ENCODE measurements around the gene ZBTB11.
"Not testable (repeated sequence)": the region's sequence is repeated elsewhere in the genome, so short reads cannot be mapped to it uniquely, and the experiment has no call there.

Gene ZBTB11
- 279 reads per million, percentile 95 among the genes with 10 or more reads in this experiment for total RNA-seq

DNA sequence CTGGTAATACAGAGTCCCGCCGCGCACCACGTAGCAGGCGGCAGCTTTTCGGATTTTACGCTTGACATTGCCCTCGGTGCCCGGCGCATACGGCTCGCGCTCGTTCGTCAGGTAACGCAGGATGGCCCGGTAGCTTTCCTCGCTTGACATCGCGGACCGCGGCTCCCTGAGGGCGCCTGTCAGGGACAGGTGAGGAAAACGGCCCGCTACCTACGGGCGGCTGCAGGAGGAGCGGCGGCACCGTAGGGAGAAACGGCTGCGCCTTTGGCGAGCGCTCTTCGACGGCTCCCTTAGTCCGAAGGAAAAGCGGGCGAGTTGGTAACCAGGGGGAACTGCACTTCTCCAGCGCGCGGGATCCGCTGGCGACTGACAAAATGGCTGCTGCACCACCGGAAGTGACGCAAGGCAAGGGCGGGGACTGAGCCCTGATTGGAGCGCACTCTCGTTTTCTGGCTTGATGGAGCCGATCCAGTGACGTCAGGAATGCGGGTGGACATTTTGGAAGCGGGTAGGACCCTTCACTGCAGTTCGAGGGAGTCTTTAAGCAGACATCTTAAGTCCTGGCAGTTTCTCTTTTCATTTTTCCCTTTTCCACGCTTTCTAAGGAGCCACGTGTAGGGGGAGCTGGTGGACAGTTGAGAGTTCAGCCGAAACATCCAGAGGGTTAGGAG, at the start of gene ZBTB11:
ZBTB11 (minus strand) TSS at position 368 of the 671 bp plus-strand sequence; CDS start at position 150, 218 bp downstream.
- peak; percentile 100 for DNase-seq

DNA sequence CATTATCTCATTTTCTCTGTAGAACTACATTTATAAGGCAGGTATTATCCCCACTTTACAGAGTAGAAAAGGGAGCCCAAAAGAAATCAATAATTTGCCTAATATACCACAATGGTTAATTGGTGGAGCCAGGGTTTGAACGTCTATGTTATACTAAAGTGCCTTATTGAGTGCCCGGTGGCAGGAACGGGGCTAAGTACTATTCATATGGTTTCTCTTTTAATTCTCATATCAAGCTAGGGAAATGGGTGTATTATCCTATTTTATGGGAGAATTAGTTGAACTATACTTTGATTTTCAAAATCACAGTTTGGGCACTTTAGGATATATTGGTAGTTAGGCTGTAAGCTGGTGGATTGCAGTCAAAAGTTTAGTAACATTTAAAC, 49.0 kb upstream of the ZBTB11 start:
- no peak for DNase-seq

DNA sequence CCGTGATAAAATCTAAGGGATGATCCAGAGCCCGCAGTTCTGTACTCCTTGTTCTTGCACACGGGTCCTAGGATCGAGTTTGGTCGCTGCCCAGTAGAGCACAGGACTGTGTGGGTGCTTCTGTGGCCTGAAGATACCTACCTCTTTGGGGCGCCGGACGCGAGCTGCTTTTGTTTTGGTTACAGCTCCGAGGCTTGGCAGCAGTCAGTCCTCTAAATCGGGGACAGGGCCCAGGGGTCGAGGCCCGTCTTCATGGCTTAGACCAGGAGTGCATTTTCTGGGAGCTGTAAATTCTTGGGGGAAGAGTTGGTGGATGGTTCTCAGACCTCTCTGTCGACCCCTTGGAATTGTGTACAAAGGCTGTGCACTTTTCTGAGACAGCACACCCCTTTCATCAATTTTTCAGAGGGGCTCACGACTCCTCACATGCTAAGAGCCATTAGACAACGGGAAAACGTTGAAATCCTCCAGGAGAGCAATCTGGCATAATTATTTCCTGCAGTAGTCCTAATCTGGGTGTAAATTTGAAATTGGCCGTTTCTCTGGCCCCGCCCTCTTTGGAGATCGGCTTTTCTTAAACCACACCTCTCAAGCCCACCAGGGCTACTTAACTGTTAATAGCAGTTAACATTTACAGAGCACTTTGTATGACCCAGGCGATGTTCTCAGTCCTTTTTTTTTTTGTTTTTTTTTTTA, 48.4 kb upstream of the ZBTB11 start:
- peak; percentile 16 for DNase-seq

DNA sequence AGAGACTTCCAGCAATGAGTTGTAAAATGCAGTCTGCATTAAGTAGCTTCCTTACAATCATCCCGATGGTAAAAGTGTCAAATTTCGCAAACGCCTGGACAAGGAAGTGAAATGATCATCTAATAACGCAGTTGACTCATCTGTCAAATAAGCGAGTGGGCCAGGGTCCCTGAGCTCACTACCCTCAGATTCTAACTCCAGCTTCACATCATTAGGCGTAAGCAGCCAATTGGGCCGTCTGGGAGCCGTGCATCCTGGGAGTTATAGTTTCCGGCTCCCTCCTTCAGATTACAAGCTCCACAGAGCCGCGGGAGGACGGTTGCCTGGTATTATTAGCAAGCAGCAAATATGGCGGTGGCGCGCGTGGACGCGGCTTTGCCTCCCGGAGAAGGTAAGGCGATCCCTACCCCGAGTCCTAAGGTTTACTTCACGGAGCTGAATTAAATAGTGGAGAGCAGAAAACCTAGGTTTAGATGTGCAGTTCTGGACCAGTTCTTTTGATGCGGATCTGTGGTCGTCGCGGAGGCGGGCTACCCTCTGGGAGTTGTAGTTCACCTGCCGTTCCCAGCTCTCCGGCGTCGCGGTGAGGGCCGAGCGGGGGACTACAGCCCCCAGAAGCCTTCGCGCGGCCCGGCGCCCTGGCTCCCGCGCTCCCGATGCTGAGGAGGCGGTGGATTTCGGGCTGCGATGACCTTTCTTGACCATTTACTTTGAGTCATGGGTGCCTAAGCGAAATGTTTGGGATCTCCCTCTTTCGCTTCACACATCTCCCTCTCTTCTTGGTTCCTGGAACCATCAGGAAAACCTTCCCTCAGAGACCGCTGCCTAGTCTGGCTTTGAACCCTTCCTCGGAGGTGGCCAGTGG, 47.6 kb upstream of the ZBTB11 start, which contains the start of gene CEP97:
CEP97 (plus strand) TSS at position 286 of the 865 bp plus-strand sequence; CDS start at position 349, 63 bp downstream.
- DNase-seq, result peak; percentile 83

DNA sequence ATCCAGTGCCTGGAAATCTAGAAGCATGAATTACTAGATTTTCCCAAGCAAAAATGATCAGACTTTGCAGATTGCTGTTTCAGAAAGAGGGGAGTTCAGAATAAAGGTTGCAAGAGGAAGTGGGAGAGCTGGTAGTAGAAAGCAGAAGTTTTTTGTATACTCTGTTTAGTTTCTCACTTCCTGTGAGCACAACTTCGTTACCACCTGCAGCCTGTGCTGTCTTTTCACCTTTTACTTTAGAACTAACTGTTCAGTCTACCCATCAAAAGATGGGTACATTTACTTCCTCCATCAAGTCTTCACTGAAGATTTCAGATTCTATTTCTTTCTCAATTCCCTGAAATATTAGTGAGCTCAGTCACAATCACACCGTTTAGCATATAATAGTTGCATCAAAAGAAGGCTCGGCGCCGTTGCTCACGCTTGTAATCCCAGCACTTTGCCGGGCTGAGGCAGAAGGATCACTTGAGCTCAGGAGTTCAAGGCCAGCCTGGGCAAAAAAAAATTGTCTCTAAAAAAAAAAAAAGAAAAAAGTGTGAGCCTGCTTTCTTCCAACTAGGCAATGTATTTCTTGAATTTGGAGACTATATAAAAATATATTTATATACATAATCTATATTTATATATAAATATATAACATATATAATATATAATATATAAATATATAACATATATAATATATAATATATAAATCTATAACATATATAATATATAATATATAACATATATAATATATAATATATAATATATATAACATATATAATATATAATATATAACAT, 45.7 kb upstream of the ZBTB11 start:
- DNase-seq, result no peak

- no peak for DNase-seq
These were observed 44.2 kb upstream of the ZBTB11 start for GRCh38 chr3:101720851-101721840.

DNA sequence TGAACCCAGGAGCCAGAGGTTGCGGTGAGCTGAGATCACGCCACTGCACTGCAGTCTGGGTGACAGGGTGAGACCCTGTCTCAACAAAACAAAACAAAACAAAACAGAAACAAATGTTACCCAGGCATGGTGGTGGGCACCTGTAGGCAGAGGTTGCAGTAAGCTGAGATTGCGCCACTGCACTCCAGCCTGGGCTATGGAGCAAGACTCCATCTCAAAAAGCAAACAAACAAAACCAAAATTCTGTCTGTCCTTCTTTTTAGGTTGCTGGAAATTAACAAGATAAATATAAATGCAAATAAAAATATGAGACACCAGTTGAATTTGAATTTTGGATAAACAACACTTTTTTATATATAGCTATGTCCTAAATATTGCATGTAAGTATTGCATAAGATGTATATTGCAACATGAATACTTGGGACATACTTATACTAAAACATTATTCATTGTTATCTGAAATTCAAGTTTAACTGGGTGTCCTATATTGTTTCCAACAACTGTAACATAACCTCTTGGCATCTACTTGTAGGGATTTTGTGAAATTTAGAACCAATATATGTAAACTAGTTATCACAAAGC, 42.8 kb upstream of the ZBTB11 start:
- DNase-seq, result no peak

DNA sequence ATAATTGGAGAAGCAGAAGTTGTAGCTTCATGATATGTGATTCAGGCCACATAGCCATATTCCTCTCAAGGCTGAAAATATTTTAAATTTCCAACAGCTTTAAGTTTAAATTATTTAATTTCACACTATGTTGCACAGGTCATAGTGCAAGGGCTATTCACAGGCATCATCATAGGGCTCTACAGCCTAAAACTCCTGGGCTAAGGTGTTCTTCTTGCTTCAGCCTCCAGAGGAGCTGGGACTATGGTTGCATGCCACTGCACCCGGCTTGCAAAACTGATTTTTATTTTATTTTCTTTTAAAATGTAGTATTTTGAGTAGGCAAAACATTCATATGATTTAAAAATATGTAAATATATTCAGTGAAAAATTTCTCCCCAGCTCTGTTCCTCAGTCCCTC, 41.5 kb upstream of the ZBTB11 start:
- DNase-seq, result no peak

DNA sequence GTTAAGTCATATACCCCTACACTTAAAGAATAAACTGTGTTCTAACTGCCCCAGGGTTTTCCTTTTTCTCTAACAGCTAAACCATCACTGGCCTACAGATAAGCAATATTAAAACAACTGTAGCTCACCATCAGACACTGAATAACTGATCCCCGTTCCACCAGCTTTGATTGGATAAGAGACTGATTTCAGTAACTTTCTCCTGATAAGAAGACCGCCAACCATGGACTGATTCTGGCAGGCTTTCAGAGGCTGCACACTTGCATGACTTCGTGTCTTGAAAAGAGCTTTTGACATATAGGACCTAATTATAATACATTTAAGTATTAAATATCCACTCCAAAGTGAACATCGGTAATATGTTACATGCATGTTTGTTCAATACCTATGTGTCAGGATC, 32.2 kb upstream of the ZBTB11 start:
- DNase-seq, result no peak

GRCh38 chr3:101704639-101705038, 27.7 kb upstream of the ZBTB11 start:
- not testable (repeated sequence) for DNase-seq

- DNase-seq, result no peak
These were observed 26.2 kb upstream of the ZBTB11 start for GRCh38 chr3:101703169-101703568.

- no peak for DNase-seq
These were observed 25.8 kb upstream of the ZBTB11 start for GRCh38 chr3:101702726-101703125.

DNA sequence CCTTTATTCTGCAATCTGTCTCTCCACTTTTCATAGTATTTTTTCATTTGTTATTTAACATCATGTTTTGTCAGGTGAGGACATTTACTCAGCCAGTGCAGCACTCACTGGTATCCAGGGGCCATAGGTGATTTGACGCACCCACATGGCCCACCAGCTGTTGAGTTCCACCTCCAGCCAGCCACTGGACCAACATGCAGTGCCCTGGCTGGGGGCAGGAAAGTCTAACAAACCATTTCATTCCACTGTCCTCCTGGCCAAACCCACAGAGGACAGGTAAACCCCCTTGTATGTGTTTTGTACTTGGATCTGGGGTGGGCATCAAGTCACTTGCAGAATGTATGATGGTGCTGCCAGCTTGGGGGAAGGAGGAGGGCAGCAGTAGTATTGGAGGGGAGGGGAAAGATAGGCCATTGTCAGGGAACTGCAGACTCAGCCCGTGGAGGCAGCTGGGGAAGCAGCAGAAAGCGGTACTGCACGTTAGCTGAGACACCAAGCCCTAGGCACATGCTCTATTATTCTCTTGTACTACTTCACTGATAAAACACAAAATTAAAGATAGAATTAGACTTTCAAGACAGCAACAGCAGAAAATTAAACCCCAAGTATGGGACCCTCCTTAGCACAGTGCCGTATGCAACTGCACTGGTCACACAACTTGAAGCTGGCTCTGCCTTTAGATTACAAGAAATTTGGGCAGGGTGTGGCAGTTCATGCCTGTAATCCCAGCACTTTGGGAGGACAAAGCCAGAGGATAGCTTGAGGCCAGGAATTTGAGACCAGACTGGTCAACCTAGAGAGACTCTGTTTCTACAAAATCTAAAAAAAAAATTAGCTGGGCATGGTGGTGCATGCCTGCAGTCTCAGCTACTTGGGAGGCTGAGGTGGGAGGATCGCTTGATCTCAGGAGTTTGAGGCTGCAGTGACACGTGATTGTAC, 25.0 kb upstream of the ZBTB11 start:
- DNase-seq, result no peak

- peak; percentile 40 for DNase-seq
These were observed 18.9 kb upstream of the ZBTB11 start for GRCh38 chr3:101695779-101696372.

DNA sequence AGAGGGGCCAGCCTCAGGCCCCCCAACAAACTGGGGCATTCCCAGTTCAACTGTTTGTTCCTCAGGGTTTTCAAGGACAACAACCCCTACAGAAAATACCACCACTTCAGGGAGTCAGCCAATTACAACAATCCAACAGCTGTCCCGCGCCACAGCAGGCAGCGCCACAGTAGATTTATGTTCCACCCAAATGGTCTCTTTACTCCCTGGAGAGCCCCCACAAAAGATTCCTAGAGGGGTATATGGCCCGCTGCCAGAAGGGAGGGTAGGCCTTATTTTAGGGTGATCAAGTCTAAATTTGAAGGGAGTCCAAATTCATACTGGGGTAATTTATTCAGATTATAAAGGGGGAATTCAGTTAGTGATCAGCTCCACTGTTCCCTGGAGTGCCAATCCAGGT, 17.9 kb upstream of the ZBTB11 start:
- DNase-seq, result not testable (repeated sequence)

DNA sequence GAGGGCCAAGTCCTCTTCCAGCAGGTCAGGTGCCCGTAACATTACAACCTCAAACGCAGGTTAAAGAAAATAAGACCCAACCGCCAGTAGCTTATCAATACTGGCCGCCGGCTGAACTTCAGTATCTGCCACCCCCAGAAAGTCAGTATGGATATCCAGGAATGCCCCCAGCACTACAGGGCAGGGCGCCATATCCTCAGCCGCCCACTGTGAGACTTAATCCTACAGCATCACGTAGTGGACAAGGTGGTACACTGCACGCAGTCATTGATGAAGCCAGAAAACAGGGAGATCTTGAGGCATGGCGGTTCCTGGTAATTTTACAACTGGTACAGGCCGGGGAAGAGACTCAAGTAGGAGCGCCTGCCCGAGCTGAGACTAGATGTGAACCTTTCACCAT, 16.6 kb upstream of the ZBTB11 start:
- not testable (repeated sequence) for DNase-seq

- not testable (repeated sequence) for DNase-seq
These were observed 15.0 kb upstream of the ZBTB11 start for GRCh38 chr3:101691685-101692671.

- no peak for DNase-seq
These were observed 14.0 kb upstream of the ZBTB11 start for GRCh38 chr3:101690972-101691371.

All from effector CD4-positive, alpha-beta T cell (primary cell).